H9 (cell line): ENCODE measurements around the gene TMEM181. TPM values are rescaled to one million over a fixed set of nuclear protein-coding genes. Genes with fewer than 3 reads are reported as not detected.

Experiments
- DNase-seq: peaks from one replicate; pipeline ENCODE4 v3.0.0-alpha.2; 2017
- H2AFZ ChIP-seq: one replicate; pipeline ENCODE4 v1.6.1; 2013; ENCODE audit warnings: mild to moderate bottlenecking, low read length, control low read depth, moderate library complexity
- H2AK5ac ChIP-seq: 2 replicates; pipeline ENCODE4 v1.6.1; 2013; ENCODE audit warnings: low read length, control low read depth, mixed read lengths; ENCODE audit not compliant: insufficient read length
- H2BK120ac ChIP-seq: one replicate; pipeline ENCODE4 v1.6.1; 2013; ENCODE audit warnings: low read depth, mild to moderate bottlenecking, low read length, control low read depth, inconsistent platforms; ENCODE audit not compliant: poor library complexity, severe bottlenecking
- H2BK12ac ChIP-seq: 2 replicates; pipeline ENCODE4 v1.6.1; 2013; ENCODE audit warnings: low read length, control low read depth, mixed read lengths, low read depth; ENCODE audit not compliant: insufficient read length
- H2BK15ac ChIP-seq: 2 replicates; pipeline ENCODE4 v1.6.1; 2013; ENCODE audit warnings: low read depth, low read length, control low read depth
- H2BK20ac ChIP-seq: one replicate; pipeline ENCODE4 v1.6.1; 2013; ENCODE audit warnings: low read depth, mild to moderate bottlenecking, low read length, control low read depth, inconsistent platforms; ENCODE audit not compliant: poor library complexity, severe bottlenecking
- H2BK5ac ChIP-seq: 2 replicates; pipeline ENCODE4 v1.6.1; 2013; ENCODE audit warnings: low read length, control low read depth, mixed read lengths; ENCODE audit not compliant: insufficient read length
- H3K14ac ChIP-seq: 2 replicates; pipeline ENCODE4 v1.6.1; 2013; ENCODE audit warnings: low read length, control low read depth; ENCODE audit not compliant: insufficient read depth
- H3K18ac ChIP-seq: 2 replicates; pipeline ENCODE4 v1.6.1; 2013; ENCODE audit warnings: low read depth, mild to moderate bottlenecking, mixed read lengths, low read length, control low read depth; ENCODE audit not compliant: insufficient read length
- H3K23ac ChIP-seq: 2 replicates; pipeline ENCODE4 v1.6.1; 2013; ENCODE audit warnings: low read length, control low read depth, mixed read lengths, low read depth; ENCODE audit not compliant: insufficient read length
- H3K23me2 ChIP-seq: 2 replicates; pipeline ENCODE4 v1.6.1; 2013; ENCODE audit warnings: low read depth, mild to moderate bottlenecking, mixed read lengths, low read length, control low read depth; ENCODE audit not compliant: insufficient read length, poor library complexity, severe bottlenecking
- H3K27ac ChIP-seq: 2 replicates; pipeline ENCODE4 v1.5.1; 2013; ENCODE audit warnings: low read length, control low read depth, mixed read lengths, low read depth; ENCODE audit not compliant: insufficient read length
- H3K27me3 ChIP-seq: 2 replicates; pipeline ENCODE4 v1.6.1; 2013; ENCODE audit warnings: low read length, control low read depth, inconsistent platforms; ENCODE audit not compliant: insufficient read depth
- H3K4ac ChIP-seq: 2 replicates; pipeline ENCODE4 v1.6.1; 2013; ENCODE audit warnings: low read depth, mild to moderate bottlenecking, control low read depth, inconsistent platforms, low read length, moderate library complexity
- H3K4me1 ChIP-seq: 2 replicates; pipeline ENCODE4 v1.6.1; 2013; ENCODE audit warnings: low read length, control low read depth, inconsistent platforms; ENCODE audit not compliant: insufficient read depth
- H3K4me2 ChIP-seq: 2 replicates; pipeline ENCODE4 v1.6.1; 2013; ENCODE audit warnings: low read length, control low read depth, mixed read lengths; ENCODE audit not compliant: insufficient read length, insufficient read depth
- H3K56ac ChIP-seq: 2 replicates; pipeline ENCODE4 v1.6.1; 2013; ENCODE audit warnings: low read depth, mild to moderate bottlenecking, mixed read lengths, low read length, control low read depth; ENCODE audit not compliant: insufficient read length
- H3K79me1 ChIP-seq: 2 replicates; pipeline ENCODE4 v1.6.1; 2013; ENCODE audit warnings: low read depth, mild to moderate bottlenecking, moderate library complexity, low read length, control low read depth, inconsistent platforms; ENCODE audit not compliant: insufficient read depth, poor library complexity, severe bottlenecking
- H3K79me2 ChIP-seq: 2 replicates; pipeline ENCODE4 v1.6.1; 2013; ENCODE audit warnings: low read length, control low read depth, inconsistent platforms; ENCODE audit not compliant: insufficient read depth
- H3K9ac ChIP-seq: 2 replicates; pipeline ENCODE4 v1.6.1; 2013; ENCODE audit warnings: low read length, control low read depth, mixed read lengths; ENCODE audit not compliant: insufficient read length; ENCODE audit errors: extremely low read depth
- H3K9me3 ChIP-seq: one replicate; pipeline ENCODE4 v1.6.1; 2013; ENCODE audit warnings: low read depth, low read length, inconsistent platforms; ENCODE audit not compliant: control insufficient read depth
- H3T11ph ChIP-seq: one replicate; pipeline ENCODE4 v1.6.1; 2013; ENCODE audit warnings: mild to moderate bottlenecking, low read length, control low read depth, inconsistent platforms
- H4K20me1 ChIP-seq: one replicate; pipeline ENCODE4 v1.6.1; 2013; ENCODE audit not compliant: control insufficient read depth, insufficient read length, insufficient read depth
- H4K5ac ChIP-seq: 2 replicates; pipeline ENCODE4 v1.6.1; 2013; ENCODE audit warnings: low read depth, mild to moderate bottlenecking, mixed read lengths, low read length, control low read depth; ENCODE audit not compliant: insufficient read length
- H4K8ac ChIP-seq: replicated peaks from 2 replicates; pipeline ENCODE4 v1.6.1; 2013; ENCODE audit warnings: low read length, control low read depth, mixed read lengths, low read depth; ENCODE audit not compliant: insufficient read length
- H4K91ac ChIP-seq: 2 replicates; pipeline ENCODE4 v1.6.1; 2013; ENCODE audit warnings: low read depth, mild to moderate bottlenecking, moderate library complexity, mixed read lengths, low read length, control low read depth; ENCODE audit not compliant: insufficient read length
- H3K27ac Mint-ChIP-seq, 3 experiments: 2 replicates in 2 of 3; 3 replicates in 1 of 3; pipeline ENCODE4 v1.8.0; 2020 to 2021; ENCODE audit warnings: mixed read lengths in 3 of 3, mild to moderate bottlenecking in 1 of 3, moderate library complexity in 1 of 3
- H3K27me3 Mint-ChIP-seq: 2 replicates; pipeline ENCODE4 v1.8.0; 2021; ENCODE audit warnings: low read depth, mild to moderate bottlenecking, moderate library complexity, mixed read lengths
- H3K36me3 Mint-ChIP-seq, 3 experiments: 2 replicates in 2 of 3; 3 replicates in 1 of 3; pipeline ENCODE4 v1.8.0; 2020 to 2021; ENCODE audit warnings: low read depth in 3 of 3, mixed read lengths in 3 of 3; ENCODE audit not compliant: insufficient read depth in 1 of 3
- H3K4me1 Mint-ChIP-seq, 2 experiments: 2 replicates each; pipeline ENCODE4 v1.8.0; 2020; ENCODE audit warnings: mixed read lengths in 2 of 2
- H3K4me3 Mint-ChIP-seq, 2 experiments: 2 replicates in 1 of 2; 3 replicates in 1 of 2; pipeline ENCODE4 v1.8.0; 2020 to 2021; ENCODE audit warnings: mild to moderate bottlenecking in 2 of 2, mixed read lengths in 2 of 2, moderate library complexity in 1 of 2
- H3K9me3 Mint-ChIP-seq, 2 experiments: 2 replicates in 1 of 2; 3 replicates in 1 of 2; pipeline ENCODE4 v1.8.0; 2020; ENCODE audit warnings: mild to moderate bottlenecking in 2 of 2, mixed read lengths in 2 of 2, moderate library complexity in 1 of 2
- CTCF ChIP-seq: fragments of 200-600 bp; sonication (generic); conservative IDR thresholded peaks from 3 replicates; pipeline ENCODE4 v1.8.0; 2021; ENCODE audit warnings: antibody characterized with exemption, mild to moderate bottlenecking
- WGBS: extraction: QIAGEN DNeasy Blood & Tissue Kit; methylation state at CpG from one replicate; pipeline ENCODE4 v1.1.7; 2013; ENCODE audit warnings: missing lambda C conversion rate, low lambda C conversion rate, mixed read lengths; ENCODE audit not compliant: insufficient read length; ENCODE audit errors: extremely low coverage; 5-methylcytosine and 5-hydroxymethylcytosine counted together
- total RNA-seq: library from RNA; stranded (reverse); gene quantifications from 2 replicates; pipeline ENCODE4 v1.2.1, GENCODE V29; 2021

The TMEM181 gene
- total RNA-seq, 1 experiment from 2014 or later = 24.4 TPM

- Histone ChIP-seq H2BK5ac (no peak overlapping the region), H4K5ac (no peak overlapping the region), H3K27ac (no peak overlapping the region), H3K14ac (0 out of 2 replicates have a peak overlapping the region, but pooled peaks have one; percentile 6), H2BK15ac (no peak overlapping the region), H3K18ac (no peak overlapping the region), H3K4me1 (peaks cover 2% of the 10 kb centered on the region; the same call in 1 of the 2 replicates), H2BK20ac (no peak overlapping the region), H3K4me2 (no peak overlapping the region), H4K8ac (no peak overlapping the region), H3K23ac (no peak overlapping the region), H4K91ac (no peak overlapping the region), H3K4ac (no peak overlapping the region), H4K20me1 (no peaks in the 10 kb centered on the region), H3K23me2 (no peaks in the 10 kb centered on the region), H3K27me3 (no peaks in the 10 kb centered on the region), H2BK120ac (no peak overlapping the region), H3K56ac (no peak overlapping the region), H2BK12ac (no peak overlapping the region), H3K9me3 (no peaks in the 10 kb centered on the region), H2AK5ac (no peak overlapping the region), H3T11ph (no peak overlapping the region), H2AFZ (no peak overlapping the region), H3K79me2 (no peaks in the 10 kb centered on the region; the same call in 1 of the 2 replicates), H3K9ac (no peak overlapping the region), H3K79me1 (no peaks in the 10 kb centered on the region)
- H3K9me3 Mint-ChIP-seq = no peaks in the 10 kb centered on the region
- no peak overlapping the region; a peak in 1 of 7 replicates for H3K27ac Mint-ChIP-seq
- H3K27me3 Mint-ChIP-seq = no peaks in the 10 kb centered on the region
- peaks cover 16 to 20% of the 10 kb centered on the region in 2 experiments for H3K4me1 Mint-ChIP-seq
- H3K36me3 Mint-ChIP-seq = peaks cover 0 to 24% (median 3%) of the 10 kb centered on the region in 3 experiments; a peak in 4 of 7 replicates
- H3K4me3 Mint-ChIP-seq = no peak overlapping the region
- DNase-seq = peak; percentile 15
- WGBS = no CpG with 5 or more reads among the region's 12 CpGs
- no peak for TF ChIP-seq CTCF
Measured at GRCh38 chr6:158543606-158544185, 16.2 kb upstream of the TMEM181 start.
